HG03159 (cell line): ENCODE measurements around the gene NFATC1.

Experiments
- ATAC-seq: cut with Tn5 transposase; IDR thresholded peaks from one replicate; pipeline ENCODE4 v1.9.1; 2021; ENCODE audit warnings: mild to moderate bottlenecking, moderate library complexity; ENCODE audit not compliant: unreplicated experiment

The NFATC1 gene

GRCh38 chr18:79566771-79567431 lies 171.2 kb downstream of the NFATC1 start:
- no peak for ATAC-seq

GRCh38 chr18:79567481-79568147 lies 171.9 kb downstream of the NFATC1 start:
- no peak for ATAC-seq

DNA sequence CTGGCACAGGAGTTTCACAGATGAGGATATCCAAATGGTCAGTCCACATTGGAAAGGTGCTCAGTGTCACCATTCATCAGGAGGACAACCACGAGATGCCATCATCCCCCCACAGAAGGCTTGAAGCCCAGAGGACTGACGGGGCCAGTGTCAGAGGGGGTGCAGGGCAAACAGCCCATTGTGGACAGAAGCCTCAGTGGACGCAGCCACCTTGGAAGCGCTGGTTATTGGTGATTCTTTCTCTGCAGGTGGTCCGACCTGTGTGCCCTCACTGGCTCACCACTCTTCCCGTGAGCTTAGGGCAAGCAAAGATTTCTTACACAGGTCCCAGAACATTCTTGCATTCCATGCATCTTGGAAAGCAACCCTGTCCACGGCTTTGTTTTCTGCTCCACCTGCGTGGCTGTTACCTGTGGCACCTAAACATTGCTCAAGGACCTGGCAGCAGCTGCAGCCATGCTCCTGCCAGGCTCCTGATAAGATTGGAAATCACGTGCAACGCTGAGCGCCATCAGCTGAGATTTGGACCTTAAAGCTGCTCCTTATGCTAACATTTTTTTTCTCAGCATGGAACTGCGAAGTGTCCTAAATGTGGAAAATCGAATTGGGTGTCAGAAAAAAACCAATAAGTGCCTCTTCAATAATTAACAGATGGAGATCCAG lies 172.9 kb downstream of the NFATC1 start:
- ATAC-seq = no peak

- ATAC-seq = no peak
Measured at GRCh38 chr18:79569720-79570119, 174.0 kb downstream of the NFATC1 start.

GRCh38 chr18:79570266-79571201 lies 174.8 kb downstream of the NFATC1 start:
- no peak for ATAC-seq

DNA sequence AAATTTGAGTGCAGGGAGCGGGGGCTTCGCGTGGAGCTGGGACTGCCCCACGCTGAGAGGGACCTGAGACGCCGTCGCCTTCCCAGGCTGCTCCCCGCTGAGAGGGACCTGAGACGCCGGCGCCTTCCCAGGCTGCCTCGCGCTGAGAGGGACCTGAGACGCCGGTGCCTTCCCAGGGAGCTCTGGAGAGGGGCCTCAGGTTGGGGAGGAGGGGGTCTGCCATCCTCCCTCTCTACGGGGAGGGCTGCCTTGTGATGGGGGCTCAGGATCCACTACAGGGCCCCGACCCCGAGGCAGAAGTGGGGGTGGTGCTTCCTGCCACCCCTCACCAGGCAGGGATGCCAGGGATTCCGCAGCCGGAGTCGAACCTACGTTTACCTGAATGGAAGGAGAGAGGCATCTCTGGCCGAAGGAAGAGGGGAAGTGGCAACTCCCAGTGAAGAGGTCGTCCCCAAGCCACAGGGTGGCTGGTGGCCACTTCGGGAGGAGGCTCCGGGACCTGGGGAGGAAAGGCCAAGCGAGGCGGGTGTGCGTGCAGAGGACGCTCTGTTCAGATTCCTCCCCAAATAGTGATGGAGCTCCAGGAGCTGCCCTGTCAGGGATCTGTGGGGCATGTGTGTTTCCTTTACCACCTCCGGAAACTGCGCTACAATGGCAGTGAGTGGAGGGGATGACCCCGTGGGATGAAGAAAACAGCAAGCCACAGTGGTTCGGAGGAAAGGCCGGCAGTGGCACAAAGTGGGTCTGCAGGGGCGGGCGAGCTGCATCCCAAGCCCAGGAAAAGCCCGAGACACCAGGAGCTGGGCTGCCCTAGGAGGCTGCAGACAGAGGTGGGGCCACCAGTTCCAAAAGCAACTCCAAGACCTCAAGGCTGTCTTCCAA lies 175.7 kb downstream of the NFATC1 start:
- ATAC-seq = no peak

DNA sequence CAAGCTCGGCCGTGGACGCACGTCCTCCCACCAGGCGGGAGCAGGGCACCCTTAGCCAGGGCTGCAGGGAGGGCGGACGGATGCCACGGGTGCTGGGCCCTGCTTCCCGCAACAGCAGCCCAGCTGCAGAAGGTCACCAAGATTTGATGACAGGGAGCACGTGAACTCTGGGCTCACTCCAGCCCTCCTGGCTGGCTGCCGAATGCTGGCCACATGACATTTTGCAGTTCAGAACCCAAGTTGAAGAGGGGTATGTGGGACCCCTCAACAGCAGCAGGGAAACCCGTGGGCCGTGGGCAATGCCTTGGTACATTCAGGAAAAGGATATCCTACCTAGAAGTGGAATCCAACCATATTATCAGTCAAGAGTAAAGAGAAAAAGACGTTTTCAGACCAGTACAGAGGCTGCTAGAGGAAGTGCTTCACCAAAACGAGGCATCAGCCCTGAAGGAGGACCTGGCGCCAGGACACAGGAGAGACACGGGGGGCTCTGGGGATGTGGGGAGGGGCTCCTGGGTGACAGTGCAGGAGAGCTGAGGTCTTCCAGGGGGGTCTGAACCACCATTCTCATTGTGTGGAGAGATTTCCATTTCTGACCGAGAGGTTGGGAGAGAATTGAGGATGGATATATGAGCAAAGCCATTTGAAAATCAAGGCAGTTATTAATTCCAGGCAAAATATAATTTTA lies 176.5 kb downstream of the NFATC1 start:
- ATAC-seq = no peak

DNA sequence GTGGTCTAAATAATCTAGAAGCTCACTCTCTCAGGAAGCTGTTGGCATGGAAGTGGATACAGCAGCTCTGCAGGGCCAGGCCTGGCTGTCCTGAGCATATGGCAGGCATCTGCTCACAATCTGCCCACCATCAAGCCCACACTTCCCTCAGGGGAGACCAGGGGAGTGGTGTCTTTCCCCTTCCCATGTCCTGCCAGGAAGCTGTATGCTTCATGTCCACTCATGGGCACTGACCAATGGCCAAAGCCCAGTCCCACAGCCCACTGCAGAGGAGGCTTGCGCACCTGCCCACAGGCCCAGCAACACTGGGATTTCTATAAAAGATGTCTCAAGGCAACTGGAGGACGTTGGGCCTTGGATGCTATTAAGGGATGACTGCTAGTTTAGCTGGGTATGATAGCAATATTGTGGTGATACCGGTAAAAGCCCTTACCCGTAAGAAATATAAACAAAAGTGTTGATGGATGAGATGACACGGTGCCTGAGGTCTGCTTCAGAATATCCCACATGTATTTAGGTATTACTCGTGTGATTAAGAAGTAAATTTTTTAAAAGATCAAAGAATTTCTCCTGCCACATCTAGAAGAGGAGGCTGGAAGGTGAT lies 177.2 kb downstream of the NFATC1 start:
- no peak for ATAC-seq

DNA sequence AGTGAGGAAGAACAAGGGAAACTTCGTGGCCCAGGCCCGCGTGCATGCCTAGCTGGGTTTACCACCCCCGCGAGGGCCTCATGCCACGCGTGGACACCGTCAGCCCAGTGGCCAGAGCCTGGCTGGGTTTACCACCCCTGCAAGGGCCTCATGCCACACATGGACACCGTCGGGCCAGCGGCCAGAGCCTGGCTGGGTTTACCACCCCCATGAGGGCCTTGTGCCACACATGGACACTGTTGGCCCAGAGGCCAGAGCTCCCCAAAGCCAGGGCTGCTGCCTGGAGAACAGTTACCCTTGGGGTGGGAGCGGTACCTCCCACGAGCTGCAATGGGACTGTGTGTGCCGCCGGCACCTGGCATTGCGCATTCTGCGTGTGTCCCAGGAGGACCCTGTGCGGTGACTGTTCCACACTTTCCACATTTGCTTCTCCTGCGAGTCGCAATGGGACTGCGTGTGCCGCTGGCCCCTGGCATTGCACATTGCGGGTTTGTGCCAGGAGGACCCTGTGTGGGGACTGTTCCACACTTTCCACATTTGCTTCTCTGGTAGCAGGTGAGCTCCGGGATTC lies 178.3 kb downstream of the NFATC1 start:
- ATAC-seq = no peak

GRCh38 chr18:79574938-79575525 lies 179.3 kb downstream of the NFATC1 start:
- ATAC-seq = no peak

GRCh38 chr18:79575891-79576685 lies 180.4 kb downstream of the NFATC1 start:
- no peak for ATAC-seq

- ATAC-seq = no peak
Measured at GRCh38 chr18:79576686-79577351, 181.1 kb downstream of the NFATC1 start.

- no peak for ATAC-seq
Measured at GRCh38 chr18:79577451-79578395, 182.0 kb downstream of the NFATC1 start.

GRCh38 chr18:79578396-79579260 lies 182.9 kb downstream of the NFATC1 start:
- ATAC-seq = no peak
